Ovary (tissue), 9 donors: Measurements from ENCODE around the gene TMED9. TPM values are rescaled to one million over a fixed set of nuclear protein-coding genes. Genes with fewer than 3 reads are reported as not detected.

ENCODE experiments used
- DNase-seq, 5 donors: peaks; one replicate each; pipeline ENCODE4 v3.0.0-alpha.2; 2019 to 2020
- H3K27ac ChIP-seq, 2 donors: fragments of 200-600 bp; one replicate each; pipeline versions ENCODE4 v1.5.1 to v1.8.0; 2019 to 2022
- H3K27me3 ChIP-seq: fragments of 200-600 bp; one replicate; pipeline ENCODE4 v1.8.0; 2022
- H3K36me3 ChIP-seq: fragments of 200-600 bp; sonication (generic); one replicate; pipeline ENCODE4 v1.5.1; 2019
- H3K4me1 ChIP-seq: one replicate; pipeline ENCODE4 v1.8.1; 2013; ENCODE audit warnings: mild to moderate bottlenecking, moderate library complexity; ENCODE audit not compliant: insufficient read depth
- H3K4me3 ChIP-seq: fragments of 200-600 bp; sonication (generic); one replicate; pipeline ENCODE4 v1.5.1; 2017
- H3K9me3 ChIP-seq, 2 donors: fragments of 200-600 bp in 1 of 2; sonication (generic) in 1 of 2; one replicate each; pipeline versions ENCODE4 v1.5.1 to v1.8.1; 2013 to 2019; ENCODE audit warnings: mild to moderate bottlenecking in 1 of 2, moderate library complexity in 1 of 2
- EP300 ChIP-seq: sonication (generic); formaldehyde crosslinking; IDR thresholded peaks from one replicate; pipeline ENCODE4 v1.6.1; 2017; ENCODE audit warnings: antibody characterized with exemption
- POLR2A ChIP-seq: fragments of 450-650 bp; IDR thresholded peaks from one replicate; pipeline ENCODE4 v1.6.1; 2017; ENCODE audit warnings: antibody characterized with exemption, mild to moderate bottlenecking, moderate library complexity
- WGBS, 3 donors: extraction: QIAGEN DNeasy Blood & Tissue Kit in 1 of 3; methylation state at CpG; one replicate each; pipeline versions ENCODE4 v1.1.5 to v1.1.7; 2013 to 2017; 5-methylcytosine and 5-hydroxymethylcytosine counted together
- intact Hi-C, 4 donors: fragments of 100-400 bp; cut with DNase I; formaldehyde crosslinking; loops; one replicate each; pipeline versions ENCODE4 v1.11.0 to v1.15.1; 2022 to 2023
- polyA plus RNA-seq, 2 donors: library from polyadenylated mRNA; stranded (reverse); fragments of 200-250 nt in 1 of 2; fragments of 350-450 nt in 1 of 2; fragmentation: Illumina TruSeq in 1 of 2; extraction: RNeasy Lipid Tissue Mini Kit (QIAGEN cat#74804) in 1 of 2; gene quantifications; one replicate each; pipeline ENCODE4 v1.2.3, GENCODE V29; 2013 to 2014
- total RNA-seq, 7 donors: library from RNA; depleted of rRNA in 2 of 7; stranded (reverse); fragments of >200 nt in 2 of 7; fragmentation: NEBNext Ultra II Directional in 3 of 7; extraction: Animal tissue kit (Norgen Biotek cat#: 25700) in 3 of 7; gene quantifications; one replicate each; pipeline versions ENCODE4 v1.1.0 to v1.2.4, GENCODE V29; 2016 to 2023
- TF ChIP-seq, protein P1 (sequence below), 3 donors: fragments of 450-650 bp in 2 of 3; fragments of 200-600 bp in 1 of 3; IDR thresholded peaks; one replicate each; pipeline versions ENCODE4 v1.5.1 to v1.8.0; 2016 to 2022; ENCODE audit warnings: antibody characterized with exemption in 3 of 3, mild to moderate bottlenecking in 1 of 3
- donor health status: DM: no; HTN: no; CAD: no; lungs with moderate emphysema.
- donor health status: DM: no; HTN: no; CAD: no.
- donor health status: Bipolar disorder and iron deficiency.
- donor health status: DM: yes; HTN: yes; CAD: no.
- donor health status: DM: no; HTN: no; CAD: no.
- donor health status: DM: yes; HTN: yes; CAD: no.

TMED9 gene
- total and polyA plus RNA-seq, 9 donors: 54.0 to 112 (median 80.3) TPM

GRCh38 chr5:177598477-177598876, 6.5 kb downstream of the TMED9 start:
- Histone ChIP-seq H3K4me3 (no peak overlapping the region), H3K4me1 (peaks cover 9% of the 10 kb centered on the region), H3K36me3 (no peaks in the 10 kb centered on the region), H3K27me3 (no peaks in the 10 kb centered on the region), H3K27ac (no peak overlapping the region), H3K9me3 (no peaks in the 10 kb centered on the region)
- 31 to 36% (median 32%) methylated on average over 5 of the region's 5 CpGs for WGBS, 3 donors
- no peak for DNase-seq
- TF ChIP-seq POLR2A: no peak
- intact Hi-C loops: loop anchor here in 1 of 4 donors (5.0 kb wide), 1 partner anchor 544 kb away; no protein-coding TSS in a partner anchor

DNA sequence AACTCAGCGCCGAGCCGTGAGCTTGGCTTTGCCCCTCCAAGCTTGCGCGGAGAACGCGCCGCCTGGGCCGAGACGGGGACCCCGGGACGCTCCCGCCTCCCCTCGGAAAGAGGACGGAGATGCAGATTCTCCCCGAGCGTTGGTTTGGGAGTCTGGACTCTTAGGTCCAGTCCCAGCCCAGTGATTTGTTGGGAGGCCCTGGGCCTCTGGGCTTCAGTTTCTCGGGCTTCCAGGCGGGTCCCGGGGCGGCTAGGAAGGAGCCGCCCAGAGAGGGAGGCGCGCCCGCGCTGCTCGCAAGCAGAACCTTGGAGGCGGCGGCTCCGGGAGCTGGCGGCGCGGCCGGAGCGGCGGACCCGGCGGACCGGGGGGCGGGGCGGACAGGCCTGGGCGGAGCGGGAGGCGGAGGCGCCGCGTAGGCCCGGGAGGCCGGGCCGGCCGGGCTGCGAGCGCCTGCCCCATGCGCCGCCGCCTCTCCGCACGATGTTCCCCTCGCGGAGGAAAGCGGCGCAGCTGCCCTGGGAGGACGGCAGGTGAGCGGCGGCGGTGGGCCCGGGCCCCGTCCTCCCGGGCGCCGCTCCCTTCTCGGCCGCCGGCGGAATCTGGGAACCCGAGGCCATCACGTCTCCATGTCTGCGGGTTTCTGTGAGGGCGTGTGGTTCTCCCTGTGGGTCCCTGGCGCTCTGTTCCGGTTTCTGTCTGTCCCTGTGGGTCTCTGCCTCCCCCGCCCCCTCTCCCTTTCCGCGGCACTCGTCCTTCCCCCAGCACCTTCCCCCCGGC, 7.9 kb downstream of the TMED9 start, which contains the start of gene B4GALT7:
Gene B4GALT7 (plus strand): TSS at position 402 of the 777 bp plus-strand sequence. CDS start 79 bp downstream, at position 481.
- Histone ChIP-seq H3K27me3 (no peaks in the 10 kb centered on the region), H3K4me1 (peaks cover 9% of the 10 kb centered on the region), H3K36me3 (no peaks in the 10 kb centered on the region), H3K9me3 (no peaks in the 10 kb centered on the region), H3K4me3 (peak within 1 kb of the TSS; percentile 69), H3K27ac (peak within 1 kb of the TSS; percentile 62 to 66)
- TF ChIP-seq, protein P1, sequence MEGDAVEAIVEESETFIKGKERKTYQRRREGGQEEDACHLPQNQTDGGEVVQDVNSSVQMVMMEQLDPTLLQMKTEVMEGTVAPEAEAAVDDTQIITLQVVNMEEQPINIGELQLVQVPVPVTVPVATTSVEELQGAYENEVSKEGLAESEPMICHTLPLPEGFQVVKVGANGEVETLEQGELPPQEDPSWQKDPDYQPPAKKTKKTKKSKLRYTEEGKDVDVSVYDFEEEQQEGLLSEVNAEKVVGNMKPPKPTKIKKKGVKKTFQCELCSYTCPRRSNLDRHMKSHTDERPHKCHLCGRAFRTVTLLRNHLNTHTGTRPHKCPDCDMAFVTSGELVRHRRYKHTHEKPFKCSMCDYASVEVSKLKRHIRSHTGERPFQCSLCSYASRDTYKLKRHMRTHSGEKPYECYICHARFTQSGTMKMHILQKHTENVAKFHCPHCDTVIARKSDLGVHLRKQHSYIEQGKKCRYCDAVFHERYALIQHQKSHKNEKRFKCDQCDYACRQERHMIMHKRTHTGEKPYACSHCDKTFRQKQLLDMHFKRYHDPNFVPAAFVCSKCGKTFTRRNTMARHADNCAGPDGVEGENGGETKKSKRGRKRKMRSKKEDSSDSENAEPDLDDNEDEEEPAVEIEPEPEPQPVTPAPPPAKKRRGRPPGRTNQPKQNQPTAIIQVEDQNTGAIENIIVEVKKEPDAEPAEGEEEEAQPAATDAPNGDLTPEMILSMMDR (IDR thresholded peaks at IDR 0.05): peak in 1 of 3 donors; percentile 13
- no peak for TF ChIP-seq EP300
- peak; percentile 85 for TF ChIP-seq POLR2A
- WGBS, 3 donors: 0 to 1% (median 0%) methylated on average over 36 to 86 of the region's 86 CpGs
- intact Hi-C loops: loop anchor here in 2 of 4 donors (5.0 to 10.0 kb wide), 3 partner anchors 465 to 565 kb away; no protein-coding TSS in a partner anchor
- DNase-seq: peak; percentile 74 to 89 (median 86)

GRCh38 chr5:177600508-177601018, 8.6 kb downstream of the TMED9 start:
- Histone ChIP-seq H3K27me3 (no peaks in the 10 kb centered on the region), H3K4me1 (peaks cover 9% of the 10 kb centered on the region), H3K27ac (peak overlapping the region in 1 of 2 donors; percentile 66), H3K9me3 (no peaks in the 10 kb centered on the region), H3K4me3 (peak overlapping the region; percentile 69), H3K36me3 (no peaks in the 10 kb centered on the region)
- TF ChIP-seq POLR2A (no peak), EP300 (no peak)
- TF ChIP-seq, protein P1 (IDR thresholded peaks at IDR 0.05): no peak
- intact Hi-C loops: loop anchor here in 1 of 4 donors (10.0 kb wide), 2 partner anchors 464 to 564 kb away; no protein-coding TSS in a partner anchor
- no peak for DNase-seq
- WGBS, 3 donors: 3 to 7% (median 4%) methylated on average over 16 of the region's 16 CpGs

DNA sequence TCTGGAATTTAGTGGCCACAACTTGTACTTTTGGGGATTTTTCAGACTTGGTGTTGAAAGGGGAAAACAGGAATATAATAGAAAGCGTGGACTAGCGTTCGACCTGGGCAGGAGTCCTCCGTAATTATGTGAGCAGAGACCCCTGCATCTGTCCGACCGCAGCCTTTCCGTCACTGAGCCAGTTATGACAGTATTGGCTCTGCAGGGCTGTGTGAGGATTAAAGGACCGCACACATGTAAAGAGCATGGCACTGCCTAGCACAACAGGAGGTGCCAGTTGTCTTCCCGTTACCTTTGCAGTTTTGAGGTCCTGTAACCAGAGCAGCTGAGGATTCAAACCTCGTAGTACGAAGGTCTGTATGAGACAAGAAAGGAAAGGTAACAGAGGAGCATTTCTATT, 9.1 kb downstream of the TMED9 start:
- intact Hi-C loops: loop anchor here in 1 of 4 donors (10.0 kb wide), 2 partner anchors 464 to 564 kb away; no protein-coding TSS in a partner anchor
- H3K4me3 ChIP-seq: peak overlapping the region; percentile 69
- no peak overlapping the region for H3K27ac ChIP-seq

More for the DNA sequence above, 9.1 kb downstream of the TMED9 start:
- no peak for DNase-seq
- WGBS, 3 donors: 88 to 89% (median 89%) methylated on average over 11 of the region's 11 CpGs
- no peaks in the 10 kb centered on the region for H3K36me3 ChIP-seq
- peaks cover 9% of the 10 kb centered on the region for H3K4me1 ChIP-seq
- no peaks in the 10 kb centered on the region for H3K9me3 ChIP-seq
- H3K27me3 ChIP-seq: no peaks in the 10 kb centered on the region
- TF ChIP-seq EP300 (no peak), POLR2A (no peak)
- TF ChIP-seq, protein P1 (IDR thresholded peaks at IDR 0.05): no peak
